DOHH2 (cell line): ENCODE data around the gene ISCA2.

Source experiments
- EZH2phosphoT487 ChIP-seq: fragments of 200-600 bp; sonication (generic); IDR thresholded peaks from 2 replicates; pipeline ENCODE4 v1.6.1; 2017; ENCODE audit warnings: borderline replicate concordance, mild to moderate bottlenecking, antibody characterized with exemption, low read length, moderate library complexity, mixed read lengths
- TF ChIP-seq, protein P1 (sequence below): fragments of 200-600 bp; sonication (generic); IDR thresholded peaks from one replicate; pipeline ENCODE4 v1.5.1; 2014; ENCODE audit warnings: antibody characterized with exemption, mild to moderate bottlenecking, low read depth, low read length; ENCODE audit not compliant: poor library complexity, severe bottlenecking

- TF ChIP-seq, protein P1, sequence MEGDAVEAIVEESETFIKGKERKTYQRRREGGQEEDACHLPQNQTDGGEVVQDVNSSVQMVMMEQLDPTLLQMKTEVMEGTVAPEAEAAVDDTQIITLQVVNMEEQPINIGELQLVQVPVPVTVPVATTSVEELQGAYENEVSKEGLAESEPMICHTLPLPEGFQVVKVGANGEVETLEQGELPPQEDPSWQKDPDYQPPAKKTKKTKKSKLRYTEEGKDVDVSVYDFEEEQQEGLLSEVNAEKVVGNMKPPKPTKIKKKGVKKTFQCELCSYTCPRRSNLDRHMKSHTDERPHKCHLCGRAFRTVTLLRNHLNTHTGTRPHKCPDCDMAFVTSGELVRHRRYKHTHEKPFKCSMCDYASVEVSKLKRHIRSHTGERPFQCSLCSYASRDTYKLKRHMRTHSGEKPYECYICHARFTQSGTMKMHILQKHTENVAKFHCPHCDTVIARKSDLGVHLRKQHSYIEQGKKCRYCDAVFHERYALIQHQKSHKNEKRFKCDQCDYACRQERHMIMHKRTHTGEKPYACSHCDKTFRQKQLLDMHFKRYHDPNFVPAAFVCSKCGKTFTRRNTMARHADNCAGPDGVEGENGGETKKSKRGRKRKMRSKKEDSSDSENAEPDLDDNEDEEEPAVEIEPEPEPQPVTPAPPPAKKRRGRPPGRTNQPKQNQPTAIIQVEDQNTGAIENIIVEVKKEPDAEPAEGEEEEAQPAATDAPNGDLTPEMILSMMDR: no peak
- TF ChIP-seq EZH2phosphoT487: no peak
Observed at GRCh38 chr14:74504412-74504811, 10.8 kb downstream of the ISCA2 start.
